GM18907 (cell line): ENCODE measurements around the gene CRHBP.
"Not testable (repeated sequence)": the region's sequence is repeated elsewhere in the genome, so short reads cannot be mapped to it uniquely, and the experiment has no call there.

Experiments used
- ATAC-seq: cut with Tn5 transposase; IDR thresholded peaks from one replicate; pipeline ENCODE4 v1.9.1; 2021; ENCODE audit warnings: mild to moderate bottlenecking, moderate library complexity; ENCODE audit not compliant: unreplicated experiment

CRHBP gene

GRCh38 chr5:76952795-76953536 is at the start of gene CRHBP:
TSS of gene CRHBP (plus strand) at chr5:76953045. CDS start at chr5:76953135, 90 bp downstream.
- ATAC-seq, result no peak

DNA sequence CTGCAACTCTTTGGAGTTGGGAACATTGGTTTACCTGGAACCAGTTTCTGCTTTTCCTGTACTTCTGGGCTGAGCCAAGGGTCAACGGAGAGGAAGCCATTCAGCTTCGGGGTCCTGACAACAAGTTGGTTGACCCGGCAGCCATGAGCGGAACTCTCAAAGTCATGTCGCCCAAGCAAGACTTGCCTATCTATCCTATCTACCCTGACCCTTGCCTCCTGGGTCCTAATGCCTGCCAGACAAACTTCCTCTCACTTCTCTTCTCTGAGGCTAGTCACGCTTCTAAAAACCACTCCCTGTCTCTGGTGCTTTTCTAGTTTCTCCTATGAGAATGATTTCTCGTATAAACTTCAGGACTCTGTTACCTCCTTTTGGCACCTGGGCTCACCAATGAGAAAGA is 44.7 kb upstream of the CRHBP start:
- ATAC-seq, result no peak

DNA sequence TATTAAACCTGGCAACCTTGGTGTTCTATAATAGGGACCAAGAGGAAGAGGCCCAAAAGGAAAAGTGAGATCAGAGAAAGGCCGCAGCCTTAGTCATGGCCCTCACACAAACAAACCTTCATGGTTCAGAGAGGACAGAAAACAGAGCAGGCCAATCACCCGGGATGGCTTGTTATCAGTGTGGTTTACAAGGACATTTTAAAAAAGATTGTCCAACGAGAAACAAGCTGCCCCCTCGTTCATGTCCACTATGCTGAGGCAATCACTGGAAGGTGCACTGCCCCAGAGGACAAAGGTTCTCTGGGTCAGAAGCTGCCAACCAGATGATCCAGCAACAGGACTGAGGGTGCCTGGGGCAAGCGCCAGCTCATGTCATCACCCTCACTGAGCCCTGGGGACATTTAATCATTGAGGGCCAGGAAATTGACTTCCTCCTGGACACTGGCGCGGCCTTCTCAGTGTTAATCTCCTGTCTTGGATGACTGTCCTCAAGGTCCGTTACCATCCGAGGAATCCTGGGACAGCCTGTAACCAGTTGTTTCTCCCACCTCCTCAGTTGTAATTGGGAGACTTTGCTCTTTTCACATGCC is 42.4 kb upstream of the CRHBP start:
- not testable (repeated sequence) for ATAC-seq

- ATAC-seq, result not testable (repeated sequence)
These were observed 38.2 kb upstream of the CRHBP start for GRCh38 chr5:76914671-76915070.

DNA sequence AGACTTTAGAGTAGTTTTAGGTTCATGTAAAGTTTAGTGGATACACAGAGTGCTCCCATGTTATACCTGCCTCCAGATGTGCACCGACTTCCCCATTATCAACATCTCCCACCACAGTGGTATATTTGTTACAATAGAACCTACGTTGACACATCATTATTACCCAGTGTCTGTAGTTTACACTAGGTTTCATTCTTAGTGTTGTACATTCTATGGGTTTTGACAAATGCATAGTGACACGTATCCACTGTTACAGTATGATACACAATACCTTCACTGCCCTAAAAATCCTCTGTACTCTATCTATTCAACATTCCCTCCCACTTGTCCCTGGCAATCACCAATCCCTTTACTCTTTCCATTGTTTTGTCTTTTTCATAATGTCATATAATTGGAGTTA is 34.3 kb upstream of the CRHBP start:
- ATAC-seq, result no peak

DNA sequence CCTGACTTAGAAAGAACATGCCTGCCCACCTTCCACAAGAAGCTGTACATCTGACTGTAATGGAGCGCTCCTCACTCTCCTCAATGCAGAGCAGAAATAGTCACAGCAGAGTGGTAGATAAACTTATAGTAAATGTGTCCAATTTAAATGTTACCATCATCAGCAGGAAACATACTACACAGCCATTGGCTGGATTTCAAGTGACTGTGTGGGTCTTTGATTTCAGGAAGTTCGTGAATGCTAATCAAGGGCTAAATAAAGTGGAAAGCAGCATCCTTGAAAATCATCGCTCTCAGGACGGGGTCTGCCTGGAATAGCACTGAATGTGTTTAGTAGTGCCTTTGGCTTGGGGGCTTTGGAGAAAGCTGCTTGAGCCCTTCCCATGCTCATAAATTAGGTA is 32.4 kb upstream of the CRHBP start:
- no peak for ATAC-seq

DNA sequence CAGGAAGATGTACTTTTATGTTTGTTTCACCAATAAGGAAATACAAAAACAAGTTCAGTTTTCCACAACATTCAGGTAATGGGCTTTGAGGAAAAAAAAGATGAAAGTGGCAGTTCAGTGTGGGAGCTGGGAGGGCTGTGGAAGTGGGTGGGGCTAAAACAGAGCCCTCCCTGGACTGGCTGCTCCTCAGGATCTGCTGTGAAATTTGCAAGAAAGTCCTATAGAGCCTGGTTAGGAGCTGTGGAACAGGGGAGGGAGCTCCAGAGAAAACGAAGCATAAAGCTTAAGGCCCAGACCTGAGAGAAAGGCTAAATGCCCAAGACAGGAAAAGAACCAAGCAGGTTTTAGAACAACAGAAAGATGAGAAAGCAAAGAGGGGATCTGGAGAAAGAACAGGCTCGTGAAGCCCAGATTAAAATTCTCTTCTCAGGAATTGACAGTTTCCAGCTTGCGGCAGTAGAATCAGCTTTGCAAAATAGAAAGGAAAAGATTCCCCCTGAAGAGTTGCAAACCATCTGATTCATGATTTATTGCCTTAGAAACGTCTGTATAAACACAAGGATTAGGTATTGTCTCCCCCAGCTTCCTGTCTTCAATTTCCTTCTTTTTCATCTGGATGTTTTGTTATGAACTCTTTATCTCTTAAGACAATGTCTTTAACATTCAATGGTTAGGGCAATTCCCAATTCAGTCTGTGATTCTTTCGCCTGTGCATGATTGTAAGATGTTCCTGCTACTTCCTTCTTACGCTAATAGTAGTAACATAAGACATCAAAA is 26.3 kb upstream of the CRHBP start:
- ATAC-seq, result no peak

DNA sequence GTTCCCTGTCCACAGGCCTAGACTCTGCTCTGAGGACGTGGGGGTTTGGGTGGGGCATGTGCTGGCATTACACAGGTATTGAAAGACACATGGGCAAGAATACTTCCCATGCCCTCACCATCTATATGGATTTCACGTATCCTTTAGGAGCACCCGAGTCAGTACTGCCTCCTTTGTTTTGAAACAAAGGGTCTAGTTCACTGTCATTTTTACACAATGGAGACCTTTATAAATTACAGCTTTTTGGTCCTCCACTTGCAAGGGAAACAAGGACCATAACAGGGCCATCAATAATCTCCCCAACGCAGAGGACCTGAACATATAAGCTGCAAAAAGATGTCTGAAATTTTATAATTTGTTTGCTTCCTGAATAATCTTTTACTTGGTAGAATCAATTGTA is 24.9 kb upstream of the CRHBP start:
- ATAC-seq, result no peak

DNA sequence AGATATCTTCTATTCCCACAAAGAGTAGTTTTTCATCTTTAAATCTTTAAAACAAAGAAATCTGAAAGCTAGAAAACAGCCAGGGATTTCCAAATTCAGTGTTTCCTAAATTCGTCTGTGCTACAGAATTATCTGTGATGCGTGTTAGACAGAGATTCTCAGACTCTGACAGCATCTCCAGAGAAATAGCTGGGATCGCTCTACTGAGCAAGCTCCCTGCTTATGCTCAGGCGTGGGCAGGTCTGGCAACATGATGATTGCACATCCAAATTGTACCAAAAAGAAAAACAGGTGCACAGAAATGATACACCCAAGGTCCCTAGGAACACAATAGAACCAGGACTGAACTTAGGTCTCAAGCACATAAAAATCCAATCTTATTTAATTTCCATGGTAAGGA is 22.8 kb upstream of the CRHBP start:
- ATAC-seq, result no peak

DNA sequence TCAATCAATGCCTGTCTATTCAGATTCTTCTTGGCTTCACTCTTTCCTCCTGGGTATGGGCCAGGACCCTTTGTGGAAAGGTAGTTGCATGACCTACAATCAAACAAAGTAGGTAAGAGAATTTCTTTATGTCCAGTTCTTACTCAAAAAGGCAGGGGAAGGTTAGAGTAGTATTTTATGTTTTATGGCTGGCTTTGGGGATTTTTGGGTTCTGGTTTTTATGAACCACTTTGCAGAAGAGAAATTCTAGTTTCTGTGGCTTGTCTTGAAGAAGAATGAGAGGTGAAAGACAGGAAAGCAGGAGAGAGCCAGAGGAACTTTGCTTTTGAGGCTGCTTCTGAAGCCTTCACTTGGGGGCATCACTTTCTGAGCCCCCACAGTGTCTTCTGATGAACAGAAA is 14.7 kb upstream of the CRHBP start:
- no peak for ATAC-seq

- no peak for ATAC-seq
These were observed 11.8 kb upstream of the CRHBP start for GRCh38 chr5:76941000-76941399.

DNA sequence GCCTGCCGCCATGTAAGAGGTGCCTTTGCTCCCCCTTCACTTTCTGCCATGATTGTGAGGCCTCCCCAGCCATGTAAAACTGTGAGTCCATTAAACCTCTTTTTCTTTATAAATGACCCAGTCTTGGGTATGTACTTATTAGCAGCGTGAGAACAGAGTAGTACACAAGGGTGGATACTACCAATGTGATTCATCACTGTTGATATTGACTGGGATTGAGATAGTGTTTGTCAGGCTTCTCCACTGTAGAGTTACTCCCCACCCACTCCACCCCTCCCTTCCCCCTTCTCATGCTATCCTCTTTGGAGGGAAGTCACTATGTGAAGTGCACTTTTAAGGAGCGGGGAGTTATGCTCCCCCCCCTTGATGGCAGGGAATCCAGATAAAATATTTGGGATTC is 11.4 kb upstream of the CRHBP start:
- no peak for ATAC-seq

DNA sequence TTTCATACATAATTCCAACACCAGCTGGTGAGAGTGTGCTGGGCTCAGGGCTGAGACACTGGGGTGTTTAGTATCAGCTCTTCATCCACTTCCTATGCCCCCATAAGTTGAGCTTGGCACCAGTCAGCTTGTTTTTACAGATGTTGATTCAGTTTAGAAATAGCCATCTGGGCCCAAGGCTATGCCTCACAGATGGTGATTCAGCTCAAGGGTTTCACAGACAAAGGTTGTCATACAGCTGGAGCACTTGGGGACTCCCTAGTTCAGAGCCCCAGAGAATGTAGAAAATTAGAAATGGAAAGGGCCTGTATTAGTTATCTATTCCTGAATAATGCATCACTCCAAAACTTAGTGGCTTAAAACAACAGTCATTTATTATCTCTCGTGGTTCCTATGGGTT is 10.3 kb upstream of the CRHBP start:
- ATAC-seq, result no peak

DNA sequence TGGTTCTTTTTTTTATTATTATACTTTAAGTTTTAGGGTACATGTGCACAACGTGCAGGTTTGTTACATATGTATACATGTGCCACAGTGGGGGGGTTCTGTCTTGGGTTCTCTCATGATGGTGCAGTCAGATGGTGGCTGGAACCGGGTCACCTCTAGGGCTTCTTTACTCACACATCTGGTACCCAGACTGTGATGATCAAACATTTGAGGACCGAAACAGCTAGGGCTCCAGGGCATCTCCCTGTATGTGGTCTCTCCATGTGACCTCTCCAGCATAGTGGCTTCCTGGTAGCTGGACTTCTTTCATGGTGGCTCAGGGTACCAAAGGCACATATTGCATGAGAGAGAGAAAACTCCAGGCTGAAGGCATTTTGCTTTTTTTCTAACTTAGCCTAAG is 9.8 kb upstream of the CRHBP start:
- ATAC-seq, result no peak

DNA sequence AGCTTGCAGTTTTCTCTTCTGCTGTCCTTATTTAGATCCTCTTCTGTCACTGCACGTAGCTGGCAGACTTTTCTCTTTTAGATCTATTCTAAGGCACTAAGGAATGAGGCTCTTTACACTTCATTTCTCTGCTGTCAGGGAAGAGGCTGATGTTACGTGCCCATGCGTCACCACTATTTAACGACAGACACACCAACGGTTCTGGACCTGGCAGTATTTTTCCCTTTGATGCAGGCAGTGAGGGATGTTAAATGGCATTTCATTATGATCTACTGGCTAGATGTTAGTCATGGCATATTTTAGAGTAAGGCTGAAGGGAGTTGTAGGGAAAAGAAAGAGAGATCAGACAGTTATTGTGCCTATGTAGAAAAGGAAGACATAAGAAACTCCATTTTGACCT is 8.2 kb upstream of the CRHBP start:
- ATAC-seq, result no peak

DNA sequence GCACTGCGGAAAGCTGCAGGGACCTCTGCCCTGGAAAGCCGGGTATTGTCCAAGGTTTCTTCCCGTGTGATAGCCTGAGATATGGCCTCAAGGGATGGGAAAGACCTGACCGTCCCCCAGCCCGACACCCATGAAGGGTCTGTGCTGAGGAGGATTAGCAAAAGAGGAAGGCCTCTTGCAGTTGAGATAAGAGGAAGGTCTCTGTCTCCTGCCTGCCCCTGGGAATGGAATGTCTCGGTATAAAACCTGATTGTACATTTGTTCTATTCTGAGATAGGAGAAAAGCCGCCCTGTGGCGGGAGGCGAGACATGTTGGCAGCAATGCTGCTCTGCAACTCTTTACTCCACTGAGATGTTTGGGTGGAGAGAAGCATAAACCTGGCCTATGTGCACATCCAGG is 7.6 kb upstream of the CRHBP start:
- ATAC-seq, result not testable (repeated sequence)

DNA sequence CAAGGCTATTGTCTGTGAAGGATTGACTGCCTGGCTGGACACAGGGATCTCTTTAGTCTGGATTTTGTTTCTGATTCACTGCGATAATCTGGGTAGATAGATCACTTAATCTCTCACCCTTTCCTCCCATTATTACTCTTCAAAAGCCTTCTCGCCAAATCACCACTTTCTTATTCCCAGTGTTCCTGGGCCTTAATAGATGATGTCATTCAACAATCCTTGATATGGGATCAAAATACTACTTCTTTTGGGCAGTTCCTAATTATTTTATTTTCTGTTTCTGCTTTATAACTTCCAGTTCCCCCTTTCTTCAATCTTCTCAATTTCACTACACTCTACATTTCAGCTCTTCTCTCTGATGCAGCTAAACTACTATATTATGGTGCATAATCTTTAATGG is 6.8 kb upstream of the CRHBP start:
- no peak for ATAC-seq

DNA sequence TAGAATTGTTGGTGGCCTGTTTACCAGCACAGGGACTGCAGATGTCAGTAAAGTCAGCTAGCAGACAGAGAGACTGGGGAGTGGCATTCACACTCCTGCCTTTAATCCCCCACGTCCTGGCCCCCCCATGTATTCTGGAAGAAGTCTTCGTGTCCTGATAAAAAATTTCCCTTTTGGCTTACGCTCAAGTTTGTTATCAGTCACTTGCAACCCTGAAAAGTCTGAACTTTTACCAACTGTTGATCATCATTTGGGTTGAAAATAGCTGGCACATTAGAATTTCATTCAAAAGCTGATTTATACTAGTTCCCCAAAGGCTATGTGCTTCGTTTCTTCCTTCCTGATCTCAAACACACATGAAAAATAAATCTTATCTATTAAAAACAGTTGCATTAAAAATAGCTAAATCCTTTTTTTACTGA is 5.8 kb upstream of the CRHBP start:
- ATAC-seq, result no peak

- no peak for ATAC-seq
These were observed 922 bp downstream of the CRHBP start for GRCh38 chr5:76953551-76954382.

- no peak for ATAC-seq
These were observed 1.5 kb downstream of the CRHBP start for GRCh38 chr5:76954383-76954763.

- ATAC-seq, result no peak
These were observed 3.2 kb downstream of the CRHBP start for GRCh38 chr5:76956033-76956432.
